Gastrocnemius medialis (tissue), 4 donors: ENCODE data around the gene SULT2B1. TPM values are rescaled to one million over a fixed set of nuclear protein-coding genes. Genes with fewer than 3 reads are reported as not detected.

Experiments used
- ATAC-seq, 2 donors: fragments of 150-250 bp; one replicate each; pipeline ENCODE4 v1.9.1; 2016
- DNase-seq, 2 donors: peaks; one replicate each; pipeline ENCODE4 v3.0.0-alpha.2; 2019
- H3K27ac ChIP-seq, 4 donors: fragments of 200-600 bp; sonication (generic); 1 replicate in 1 of 4; 2 replicates in 3 of 4; pipeline ENCODE4 v1.5.1; 2016 to 2018; ENCODE audit warnings: mild to moderate bottlenecking in 2 of 4, moderate library complexity in 1 of 4
- H3K27me3 ChIP-seq, 3 donors: fragments of 200-600 bp; sonication (generic) in 2 of 3; 1 replicate in 1 of 3; 2 replicates in 2 of 3; pipeline versions ENCODE4 v1.5.1 to v1.6.0; 2016 to 2019; ENCODE audit warnings: mild to moderate bottlenecking in 1 of 3, moderate library complexity in 1 of 3
- H3K36me3 ChIP-seq, 2 donors: fragments of 200-600 bp; sonication (generic) in 1 of 2; one replicate each; pipeline ENCODE4 v1.5.1; 2017 to 2018
- H3K4me1 ChIP-seq, 2 donors: fragments of 200-600 bp; sonication (generic) in 1 of 2; one replicate each; pipeline ENCODE4 v1.5.1; 2016 to 2017; ENCODE audit warnings: mild to moderate bottlenecking in 2 of 2
- H3K4me3 ChIP-seq, 4 donors: fragments of 200-600 bp; sonication (generic) in 3 of 4; 1 replicate in 1 of 4; 2 replicates in 3 of 4; pipeline ENCODE4 v1.5.1; 2016 to 2019; ENCODE audit warnings: mild to moderate bottlenecking in 2 of 4
- H3K9me3 ChIP-seq, 3 donors: fragments of 200-600 bp; sonication (generic) in 2 of 3; 1 replicate in 1 of 3; 2 replicates in 2 of 3; pipeline ENCODE4 v1.5.1; 2016 to 2019
- POLR2A ChIP-seq, 2 donors: fragments of 450-650 bp; IDR thresholded peaks; one replicate each; pipeline ENCODE4 v1.6.1; 2017; ENCODE audit warnings: antibody characterized with exemption in 2 of 2, mild to moderate bottlenecking in 2 of 2, moderate library complexity in 2 of 2
- in situ Hi-C, 4 donors: fragments of 200-750 bp; cut with MboI; loops; one replicate each; pipeline versions ENCODE4 v1.15.0 to v1.8.0; 2017; ENCODE audit warnings: low sequenced_read_pairs in 4 of 4
- intact Hi-C: fragments of 100-400 bp; cut with DNase I; formaldehyde crosslinking; loops from one replicate; pipeline ENCODE4 v1.15.1; 2023; ENCODE audit warnings: low total_unique reads
- total RNA-seq, 4 donors: library from RNA; depleted of rRNA; stranded (reverse); fragments of >200 nt; gene quantifications; one replicate each; pipeline versions ENCODE4 v1.1.0 to v1.2.3, GENCODE V29; 2016
- TF ChIP-seq, protein P1 (sequence below), 5 experiments: fragments of 450-650 bp in 3 of 5; fragments of 200-600 bp in 2 of 5; sonication (generic) in 2 of 5; IDR thresholded peaks in 4 of 5; conservative IDR thresholded peaks in 1 of 5; 1 replicate in 4 of 5; 2 replicates in 1 of 5; pipeline ENCODE4 v1.5.1; 2016 to 2019; ENCODE audit warnings: antibody characterized with exemption in 5 of 5, mild to moderate bottlenecking in 3 of 5, moderate library complexity in 3 of 5

The SULT2B1 gene
- total RNA-seq, 4 donors from 2014 or later, result not detected

DNA sequence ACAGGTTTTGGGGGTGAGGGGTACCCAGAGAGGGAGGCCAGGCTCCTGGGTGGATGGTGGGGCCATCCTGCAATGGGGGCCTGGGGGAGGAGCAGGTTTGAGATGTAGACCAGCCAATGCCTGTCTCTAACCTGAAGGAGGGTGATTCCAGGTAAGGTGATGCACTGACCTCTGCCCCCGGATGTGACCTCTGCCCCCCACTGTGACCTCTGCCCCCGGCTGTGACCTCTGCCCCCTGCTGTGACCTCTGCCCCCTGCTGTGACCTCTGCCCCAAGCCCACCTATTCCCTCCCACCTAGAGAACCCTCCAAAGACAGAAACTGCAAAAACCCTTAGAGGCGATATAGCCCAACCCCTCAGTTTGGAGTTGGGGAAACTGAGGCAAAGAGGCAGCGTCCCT is 44.3 kb downstream of the SULT2B1 start:
- ATAC-seq (no peak), DNase-seq (no peak)
- Histone ChIP-seq H3K36me3 (no peaks in the 10 kb centered on the region), H3K4me3 (no peak overlapping the region), H3K9me3 (no peaks in the 10 kb centered on the region), H3K4me1 (no peaks in the 10 kb centered on the region), H3K27ac (no peak overlapping the region), H3K27me3 (no peaks in the 10 kb centered on the region)
- TF ChIP-seq, protein P1, sequence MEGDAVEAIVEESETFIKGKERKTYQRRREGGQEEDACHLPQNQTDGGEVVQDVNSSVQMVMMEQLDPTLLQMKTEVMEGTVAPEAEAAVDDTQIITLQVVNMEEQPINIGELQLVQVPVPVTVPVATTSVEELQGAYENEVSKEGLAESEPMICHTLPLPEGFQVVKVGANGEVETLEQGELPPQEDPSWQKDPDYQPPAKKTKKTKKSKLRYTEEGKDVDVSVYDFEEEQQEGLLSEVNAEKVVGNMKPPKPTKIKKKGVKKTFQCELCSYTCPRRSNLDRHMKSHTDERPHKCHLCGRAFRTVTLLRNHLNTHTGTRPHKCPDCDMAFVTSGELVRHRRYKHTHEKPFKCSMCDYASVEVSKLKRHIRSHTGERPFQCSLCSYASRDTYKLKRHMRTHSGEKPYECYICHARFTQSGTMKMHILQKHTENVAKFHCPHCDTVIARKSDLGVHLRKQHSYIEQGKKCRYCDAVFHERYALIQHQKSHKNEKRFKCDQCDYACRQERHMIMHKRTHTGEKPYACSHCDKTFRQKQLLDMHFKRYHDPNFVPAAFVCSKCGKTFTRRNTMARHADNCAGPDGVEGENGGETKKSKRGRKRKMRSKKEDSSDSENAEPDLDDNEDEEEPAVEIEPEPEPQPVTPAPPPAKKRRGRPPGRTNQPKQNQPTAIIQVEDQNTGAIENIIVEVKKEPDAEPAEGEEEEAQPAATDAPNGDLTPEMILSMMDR (IDR thresholded peaks at IDR 0.05 in 4 of 5, conservative IDR thresholded peaks at IDR 0.05 in 1 of 5), result no peak
- TF ChIP-seq POLR2A (IDR thresholded peaks at IDR 0.05), result no peak
- in situ Hi-C loops, result loop anchor here in 2 of 4 donors (25.0 kb wide), 1 partner anchor 284 kb away; a partner anchor contains a TSS
- intact Hi-C loops, result no loop called here

DNA sequence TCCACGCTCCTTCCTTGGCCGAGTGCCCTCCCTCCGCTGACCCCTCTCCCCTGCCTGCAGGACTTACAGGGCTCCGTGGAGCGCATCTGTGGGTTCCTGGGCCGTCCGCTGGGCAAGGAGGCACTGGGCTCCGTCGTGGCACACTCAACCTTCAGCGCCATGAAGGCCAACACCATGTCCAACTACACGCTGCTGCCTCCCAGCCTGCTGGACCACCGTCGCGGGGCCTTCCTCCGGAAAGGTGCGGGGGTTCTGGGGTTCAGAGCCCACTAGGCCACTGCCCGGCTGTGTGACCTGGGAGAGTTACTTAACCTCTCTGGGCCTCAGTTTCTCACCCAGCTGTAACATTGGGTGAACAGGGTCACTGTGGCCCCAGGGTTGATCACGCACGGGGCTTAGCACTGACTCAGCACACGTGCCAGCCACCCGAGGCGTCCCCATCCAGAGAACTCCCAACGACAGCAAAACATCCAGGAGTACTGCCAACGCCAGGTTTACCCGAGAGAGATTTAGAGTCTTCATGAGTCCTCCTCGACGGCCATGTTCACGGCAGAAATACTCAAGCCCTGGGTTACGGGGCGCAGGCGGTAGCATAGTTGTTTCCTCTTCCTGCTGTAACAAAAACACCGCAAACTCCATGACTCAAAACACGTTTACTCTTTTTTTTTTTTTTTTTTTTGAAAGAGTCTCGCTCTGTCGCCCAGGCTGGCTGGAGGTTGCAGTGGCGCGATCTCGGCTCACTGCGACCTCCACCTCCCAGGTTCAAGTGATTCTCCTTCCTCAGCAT is 44.9 kb downstream of the SULT2B1 start:
- Histone ChIP-seq H3K27me3 (no peaks in the 10 kb centered on the region), H3K4me1 (no peaks in the 10 kb centered on the region), H3K4me3 (no peak overlapping the region), H3K36me3 (no peaks in the 10 kb centered on the region), H3K27ac (no peak overlapping the region), H3K9me3 (no peaks in the 10 kb centered on the region)
- ATAC-seq, result no peak
- TF ChIP-seq, protein P1 (IDR thresholded peaks at IDR 0.05 in 4 of 5, conservative IDR thresholded peaks at IDR 0.05 in 1 of 5), result no peak
- no peak for TF ChIP-seq POLR2A (IDR thresholded peaks at IDR 0.05)
- DNase-seq, result no peak
- intact Hi-C loops (no loop called here), in situ Hi-C loops (loop anchor here in 2 of 4 donors (25.0 kb wide), 1 partner anchor 285 kb away; a partner anchor contains a TSS)

DNA sequence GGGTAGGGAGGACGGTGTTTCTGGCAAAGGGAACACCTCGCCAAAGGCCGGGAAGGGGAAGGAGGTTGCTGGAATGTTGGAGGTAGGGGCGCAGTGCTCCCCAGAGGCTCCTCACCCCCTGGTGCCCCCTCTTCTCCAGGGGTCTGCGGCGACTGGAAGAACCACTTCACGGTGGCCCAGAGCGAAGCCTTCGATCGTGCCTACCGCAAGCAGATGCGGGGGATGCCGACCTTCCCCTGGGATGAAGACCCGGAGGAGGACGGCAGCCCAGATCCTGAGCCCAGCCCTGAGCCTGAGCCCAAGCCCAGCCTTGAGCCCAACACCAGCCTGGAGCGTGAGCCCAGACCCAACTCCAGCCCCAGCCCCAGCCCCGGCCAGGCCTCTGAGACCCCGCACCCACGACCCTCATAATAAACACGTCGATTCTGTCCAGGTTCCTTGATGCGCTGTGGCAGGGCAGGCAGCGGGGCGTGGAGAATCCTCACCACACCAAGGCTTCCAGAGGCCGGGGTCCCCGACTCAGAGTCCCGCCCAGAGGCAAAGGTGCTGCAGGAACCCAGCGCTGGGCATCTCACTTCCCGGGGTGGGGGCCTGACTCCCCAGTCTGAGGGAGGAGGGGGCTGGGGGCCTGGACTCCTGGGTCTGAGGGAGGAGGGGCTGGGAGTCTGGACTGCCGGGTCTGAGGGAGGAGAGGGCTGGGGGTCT is 47.2 kb downstream of the SULT2B1 start:
- Histone ChIP-seq H3K27ac (no peak overlapping the region), H3K9me3 (no peaks in the 10 kb centered on the region), H3K4me1 (no peaks in the 10 kb centered on the region), H3K4me3 (no peak overlapping the region), H3K36me3 (no peaks in the 10 kb centered on the region), H3K27me3 (no peaks in the 10 kb centered on the region)
- ATAC-seq (no peak), DNase-seq (no peak)
- intact Hi-C loops, result no loop called here
- in situ Hi-C loops, result loop anchor here in 2 of 4 donors (25.0 kb wide), 1 partner anchor 287 kb away; a partner anchor contains a TSS
- no peak for TF ChIP-seq POLR2A (IDR thresholded peaks at IDR 0.05)

DNA sequence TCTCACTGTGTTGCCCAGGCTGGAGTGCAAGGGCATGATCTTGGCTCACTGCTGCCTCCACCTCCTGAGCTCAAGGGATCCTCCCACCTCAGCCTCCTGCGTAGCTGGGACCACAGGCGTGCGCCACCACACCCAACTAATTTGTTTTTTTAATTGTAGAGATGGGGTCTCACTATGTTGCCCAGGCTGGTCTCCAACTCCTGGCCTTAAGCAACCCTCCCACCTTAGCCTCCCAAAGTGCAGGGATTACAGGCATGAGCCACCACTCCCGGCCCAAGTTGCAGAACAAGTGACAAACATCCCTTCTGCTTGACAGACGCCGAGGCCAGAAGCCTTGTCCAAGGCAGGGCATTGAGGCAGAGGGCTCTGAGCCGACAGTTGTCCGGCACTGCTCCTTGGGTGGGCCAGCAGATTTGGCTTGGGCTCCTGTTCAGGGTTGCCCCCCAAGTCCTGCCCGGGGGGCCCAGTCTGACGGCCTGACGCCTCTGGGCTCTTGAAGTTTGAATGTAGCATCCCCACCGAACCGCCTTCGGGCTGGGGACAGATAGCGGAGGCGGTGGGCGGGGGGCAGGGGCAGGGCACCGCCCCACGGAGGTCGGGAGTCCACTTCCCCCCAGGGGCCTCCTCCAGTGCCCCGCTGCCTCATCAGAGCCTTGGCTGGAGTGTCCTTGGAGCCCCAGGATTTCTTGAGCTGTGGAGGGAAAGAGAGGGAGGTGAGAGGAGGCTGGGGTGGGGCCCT is 48.9 kb downstream of the SULT2B1 start:
- Histone ChIP-seq H3K4me1 (no peaks in the 10 kb centered on the region), H3K36me3 (no peaks in the 10 kb centered on the region), H3K9me3 (no peaks in the 10 kb centered on the region), H3K27ac (no peak overlapping the region), H3K4me3 (no peak overlapping the region), H3K27me3 (no peaks in the 10 kb centered on the region)
- in situ Hi-C loops (no loop called here), intact Hi-C loops (no loop called here)
- TF ChIP-seq, protein P1 (IDR thresholded peaks at IDR 0.05 in 4 of 5, conservative IDR thresholded peaks at IDR 0.05 in 1 of 5), result no peak
- TF ChIP-seq POLR2A (IDR thresholded peaks at IDR 0.05), result no peak
- no peak for DNase-seq
- no peak for ATAC-seq

DNA sequence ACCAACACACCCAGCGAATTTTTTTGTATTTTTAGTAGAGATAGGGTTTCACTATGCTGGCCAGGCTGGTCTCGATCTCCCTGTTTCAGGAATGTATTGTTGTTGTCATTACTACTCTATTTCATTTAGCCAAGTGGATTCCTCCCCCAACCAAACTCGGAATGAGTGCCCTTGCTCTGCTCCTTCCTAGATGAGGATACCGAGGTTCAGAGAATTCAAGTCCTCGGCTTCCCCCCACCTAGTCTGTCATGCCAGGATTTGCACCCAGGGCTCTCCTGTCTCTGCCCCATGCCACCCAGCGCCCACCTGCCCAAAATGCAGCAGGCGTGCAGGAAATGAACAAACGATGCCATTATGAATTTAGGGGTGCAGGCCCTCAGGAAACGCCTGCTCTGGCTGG is 51.0 kb downstream of the SULT2B1 start:
- intact Hi-C loops (no loop called here), in situ Hi-C loops (no loop called here)
- DNase-seq (no peak), ATAC-seq (no peak)
- H3K27ac ChIP-seq, result no peak overlapping the region
- no peaks in the 10 kb centered on the region for H3K4me1 ChIP-seq
- H3K9me3 ChIP-seq, result no peaks in the 10 kb centered on the region
- no peaks in the 10 kb centered on the region for H3K36me3 ChIP-seq
- no peak overlapping the region for H3K4me3 ChIP-seq
- no peak for TF ChIP-seq POLR2A (IDR thresholded peaks at IDR 0.05)
- TF ChIP-seq, protein P1 (IDR thresholded peaks at IDR 0.05 in 4 of 5, conservative IDR thresholded peaks at IDR 0.05 in 1 of 5), result no peak
- H3K27me3 ChIP-seq, result no peaks in the 10 kb centered on the region
